ENCODE data around the gene NEDD4L.
"Not testable (repeated sequence)": the region's sequence is repeated elsewhere in the genome, so short reads cannot be mapped to it uniquely, and the experiment has no call there.

The NEDD4L gene

GRCh38 chr18:58027341-58027740, 16.7 kb upstream of the NEDD4L start:
- DNase-seq, result no peak

- DNase-seq, result no peak
Measured at GRCh38 chr18:58028109-58028784, 15.8 kb upstream of the NEDD4L start.

- DNase-seq, result no peak
Measured at GRCh38 chr18:58032233-58032632, 11.8 kb upstream of the NEDD4L start.

DNA sequence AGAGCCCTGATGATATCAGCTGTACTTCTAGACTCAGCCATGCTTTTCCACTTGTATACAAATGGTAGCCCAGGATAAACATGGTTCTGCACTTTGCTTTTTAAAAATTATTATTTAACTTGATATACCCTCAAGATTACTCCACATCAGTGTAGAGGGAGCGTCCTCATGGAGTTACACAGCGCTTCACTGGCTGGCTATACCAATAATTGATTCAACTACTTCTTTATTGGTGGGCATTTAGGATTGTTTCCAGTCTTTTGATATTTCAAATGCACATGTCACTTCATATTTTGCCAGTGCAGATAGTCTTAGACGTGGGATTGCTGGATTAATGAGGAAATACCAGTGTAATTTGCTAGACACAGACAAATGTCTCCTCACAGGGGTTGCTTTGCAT, 10.8 kb upstream of the NEDD4L start:
- no peak for DNase-seq

DNA sequence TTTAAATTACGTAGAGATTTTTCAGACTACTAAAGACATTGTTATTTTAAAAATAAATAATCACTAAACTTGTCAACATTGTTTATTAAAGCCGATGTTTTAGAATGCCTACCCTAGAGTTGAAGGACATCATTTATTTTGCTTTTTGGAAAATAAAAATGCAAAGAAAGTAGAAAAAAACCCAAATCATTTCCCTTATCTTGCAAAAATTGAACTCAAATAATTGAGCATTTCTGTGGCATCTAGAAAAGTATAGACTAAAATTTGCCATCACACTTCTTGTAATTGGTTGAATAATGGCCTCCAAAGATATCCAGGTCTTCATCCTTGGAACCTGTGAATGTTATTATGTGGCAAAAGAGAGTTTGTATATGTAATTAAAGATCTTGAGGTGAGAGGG, 9.7 kb upstream of the NEDD4L start:
- DNase-seq, result no peak

- no peak for DNase-seq
Measured at GRCh38 chr18:58037163-58037562, 6.9 kb upstream of the NEDD4L start.

DNA sequence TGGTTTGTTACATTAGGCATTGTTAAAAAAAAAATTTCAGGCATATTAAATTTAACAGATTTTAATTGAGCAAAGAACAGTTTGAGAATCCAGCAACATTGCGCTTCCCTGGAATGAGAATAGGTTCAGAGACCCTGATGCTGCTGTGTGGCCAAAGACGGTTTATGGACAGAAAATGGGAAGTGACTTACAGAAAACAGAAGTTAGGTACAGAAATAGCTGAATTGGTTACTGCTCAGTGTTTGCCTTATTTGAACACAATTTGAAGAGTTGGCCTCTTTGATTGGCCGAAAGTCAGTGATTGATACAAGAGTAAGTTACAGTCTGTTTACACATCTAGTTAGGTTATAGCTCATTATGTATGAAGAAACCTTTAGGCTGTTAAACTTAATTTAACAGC, 6.0 kb upstream of the NEDD4L start:
- no peak for DNase-seq

- no peak for DNase-seq
Measured at GRCh38 chr18:58041633-58042032, 2.4 kb upstream of the NEDD4L start.

DNA sequence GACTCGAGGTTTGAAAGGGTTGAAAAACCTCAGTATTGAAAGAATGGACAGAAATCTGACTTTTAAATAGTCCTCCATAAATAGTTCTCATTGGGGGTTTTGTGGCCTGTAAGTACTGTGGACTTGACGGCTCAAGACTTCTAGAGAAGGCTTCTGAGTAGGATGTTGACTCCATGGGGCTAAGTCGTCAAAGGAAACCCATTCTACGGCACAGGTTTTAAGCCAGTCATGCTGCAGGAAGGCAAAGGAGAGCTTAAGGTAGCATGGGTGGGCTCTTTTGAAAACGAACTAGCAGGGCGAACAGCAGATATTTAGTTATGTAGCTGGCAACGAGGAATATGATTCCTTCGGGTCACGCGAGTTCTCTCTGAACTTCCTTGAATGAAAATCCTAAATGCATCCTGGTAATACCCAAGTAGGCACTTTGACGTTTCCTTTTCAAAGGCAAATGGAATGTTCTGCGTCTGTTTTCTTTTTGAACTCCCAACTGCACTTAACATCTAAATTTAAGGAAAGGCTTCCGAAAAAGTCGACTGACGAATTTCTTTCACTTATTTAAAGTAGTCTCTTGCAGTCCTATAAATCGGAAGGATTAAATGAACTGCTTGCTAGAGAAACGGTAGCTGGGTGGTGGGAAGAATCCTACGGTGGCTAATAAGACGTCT, 1.1 kb upstream of the NEDD4L start:
- no peak for DNase-seq

DNA sequence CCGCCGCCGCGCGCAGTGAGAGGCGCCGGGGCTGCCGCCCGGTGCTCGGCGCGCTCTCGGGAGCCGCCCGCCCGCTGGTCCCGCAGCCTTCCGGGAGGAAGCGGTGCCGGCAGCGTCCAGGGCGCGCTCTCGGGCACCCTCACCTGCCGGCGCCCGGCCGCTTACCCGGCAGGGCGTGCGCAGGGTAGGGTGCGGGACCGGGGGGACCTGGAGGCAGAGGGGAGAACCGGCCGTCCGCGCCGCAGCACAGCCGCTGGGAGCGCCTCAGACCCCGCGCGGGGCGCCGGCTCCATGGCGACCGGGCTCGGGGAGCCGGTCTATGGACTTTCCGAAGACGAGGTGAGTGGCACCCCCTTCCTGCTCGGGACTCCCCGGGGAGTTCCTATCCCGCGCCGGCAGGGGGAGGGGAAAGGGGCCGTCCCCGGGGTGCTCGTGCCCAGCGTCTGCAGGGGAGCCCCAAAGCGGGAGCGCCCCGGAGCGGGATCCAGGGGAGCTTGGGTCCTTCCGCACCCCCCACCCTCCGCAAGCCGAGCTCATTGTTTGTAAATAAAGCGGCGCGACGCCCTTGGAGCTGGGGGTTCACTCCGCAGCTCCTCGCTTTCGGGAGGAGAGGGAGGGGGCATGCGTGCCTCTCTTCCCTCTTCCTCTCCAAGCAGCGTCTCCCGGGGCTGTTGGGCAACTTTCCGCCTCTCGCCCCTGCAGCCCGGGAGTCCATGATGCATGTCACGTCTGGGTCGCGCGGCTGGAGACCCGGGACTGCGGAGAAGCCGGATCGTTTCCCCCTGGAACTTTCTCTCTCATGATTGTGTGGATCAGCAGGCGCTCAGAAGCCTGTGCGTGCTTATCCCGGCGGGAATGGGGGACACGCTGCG, 580 bp downstream of the NEDD4L start:
- DNase-seq, result peak; percentile 47

GRCh38 chr18:58045242-58046092, 1.4 kb downstream of the NEDD4L start:
- peak; percentile 32 for DNase-seq

DNA sequence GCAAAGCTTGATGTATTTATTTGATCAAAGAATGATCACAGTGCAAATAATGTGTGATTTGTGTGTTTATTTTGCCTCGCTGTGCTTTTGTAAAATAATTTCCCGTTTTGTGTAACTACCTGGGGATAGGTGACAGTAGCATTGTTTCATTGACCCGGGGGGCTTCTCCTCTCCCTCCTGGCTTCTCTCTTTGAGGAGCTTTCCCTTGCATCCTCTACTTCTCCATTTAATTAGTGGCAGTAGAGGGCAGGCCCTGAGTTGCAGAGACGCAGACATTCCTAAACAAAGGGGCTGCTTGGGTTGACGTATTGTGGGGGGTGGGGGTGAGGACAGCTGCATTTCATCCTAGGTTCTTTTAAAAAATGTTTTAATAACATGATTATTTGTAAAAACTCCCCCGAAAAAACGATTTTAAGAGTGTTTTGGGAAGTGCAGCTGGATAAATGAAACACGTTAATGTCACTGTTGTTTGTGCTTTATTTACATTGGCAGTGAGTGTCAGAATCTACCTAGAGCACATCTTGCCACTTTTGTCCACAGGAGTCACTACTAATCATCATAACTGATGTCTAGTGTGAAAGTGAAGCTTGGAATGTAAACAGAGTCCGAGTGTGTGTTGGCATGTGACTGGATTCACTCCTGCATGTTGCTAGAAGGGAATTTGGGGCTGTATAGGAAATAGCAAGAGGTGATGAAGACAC, 2.2 kb downstream of the NEDD4L start:
- DNase-seq, result no peak

- no peak for DNase-seq
Measured at GRCh38 chr18:58046794-58047555, 2.9 kb downstream of the NEDD4L start.

DNA sequence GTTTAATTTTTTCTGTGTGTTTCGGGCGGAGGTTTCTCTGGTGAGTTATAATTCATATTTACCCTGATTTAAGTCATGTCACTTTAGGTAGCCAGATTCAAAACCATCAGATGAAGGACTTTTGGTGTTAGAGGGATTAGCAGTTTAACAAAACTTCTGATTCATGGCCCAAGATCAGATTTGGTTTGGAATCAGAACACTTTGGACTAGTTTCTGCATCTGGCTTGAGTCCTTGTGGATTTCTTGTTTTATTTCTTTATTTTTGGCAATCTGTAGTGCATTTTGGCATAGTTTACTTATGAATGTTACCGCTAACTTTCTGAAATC, 3.5 kb downstream of the NEDD4L start:
- no peak for DNase-seq

DNA sequence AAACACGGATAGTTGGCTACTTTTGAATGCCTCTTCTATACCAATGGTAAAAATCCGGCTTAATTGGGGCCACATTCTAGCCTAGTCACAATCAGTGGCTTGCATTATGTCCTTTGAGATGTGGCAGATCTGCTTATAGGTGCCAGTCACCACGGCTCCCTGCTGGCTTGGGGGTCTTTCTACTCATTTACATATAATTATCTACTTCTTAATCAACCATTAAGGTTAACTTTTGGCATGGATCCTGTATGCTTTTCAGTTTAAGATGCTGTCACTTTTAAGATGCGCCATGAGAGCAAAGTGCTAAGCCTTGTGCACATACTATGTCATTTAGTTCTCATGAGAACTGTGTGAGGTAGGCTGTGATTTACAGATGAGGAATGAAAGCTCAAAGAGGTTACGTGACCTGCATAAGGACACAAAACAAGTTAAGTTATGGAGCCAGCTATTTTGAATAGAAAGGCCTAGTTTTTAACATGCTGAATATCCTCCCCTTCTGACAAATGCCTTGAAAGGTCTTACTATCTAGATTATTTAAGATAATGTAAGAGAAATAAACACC, 4.1 kb downstream of the NEDD4L start:
- no peak for DNase-seq

- DNase-seq, result no peak
Measured at GRCh38 chr18:58049000-58049688, 5.1 kb downstream of the NEDD4L start.

DNA sequence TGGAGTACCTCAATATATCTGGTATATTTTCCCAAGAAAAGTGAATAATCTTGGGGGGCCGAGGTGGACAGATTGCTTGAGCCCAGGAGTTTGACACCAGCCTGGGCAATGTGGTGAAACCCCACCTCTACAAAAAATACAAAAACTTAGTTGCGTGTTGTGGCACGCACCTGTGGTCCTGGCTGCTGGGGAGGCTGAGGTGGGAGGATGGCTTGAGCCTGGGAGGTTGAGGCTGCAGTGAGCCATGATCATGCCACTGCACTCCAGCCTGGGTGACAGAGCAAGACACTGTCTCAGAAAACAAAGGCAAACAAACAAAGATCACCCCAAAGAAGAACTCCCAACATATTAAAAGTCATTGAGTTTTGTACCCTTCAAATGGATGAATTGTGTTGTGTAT, 6.9 kb downstream of the NEDD4L start:
- not testable (repeated sequence) for DNase-seq

GRCh38 chr18:58051765-58052460, 7.9 kb downstream of the NEDD4L start:
- no peak for DNase-seq

GRCh38 chr18:58052960-58053359, 8.9 kb downstream of the NEDD4L start:
- no peak for DNase-seq

Data from CD4-positive, alpha-beta T cell treated with Interleukin-15 for 1 hour (primary cell).